ENCODE results near the gene NPC1L1. TPM values are rescaled to one million over a fixed set of nuclear protein-coding genes. Genes with fewer than 3 reads are reported as not detected.

The NPC1L1 gene
- total RNA-seq, 1 donor: not detected

DNA sequence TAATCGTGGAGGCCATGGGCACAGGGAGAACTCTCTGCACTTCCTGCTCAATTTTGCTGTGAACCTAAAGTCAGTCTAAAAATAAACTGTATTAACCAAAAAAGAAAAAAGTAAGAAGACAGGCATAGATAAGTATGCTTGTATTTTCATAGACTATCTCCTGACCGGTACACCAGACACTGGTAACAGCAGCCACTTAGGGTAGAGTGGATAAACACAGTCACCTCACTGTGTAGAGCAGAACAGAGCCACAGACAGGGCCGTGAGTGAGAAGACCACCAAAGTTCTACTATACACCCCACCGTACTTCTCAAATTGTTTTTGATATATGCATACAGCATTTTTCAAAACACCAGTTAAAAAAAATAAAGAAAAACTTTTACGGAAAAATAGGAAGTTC, 75.6 kb downstream of the NPC1L1 start:
- Histone ChIP-seq H3K4me1 (ENCODE audit: insufficient read depth, low read length) (peaks cover 62% of the 10 kb centered on the region), H3K9me3 (ENCODE audit: low read depth, low read length) (no peaks in the 10 kb centered on the region), H3K4me3 (ENCODE audit: insufficient read depth, low read length) (no peak overlapping the region), H3K36me3 (ENCODE audit: insufficient read depth, low read length) (no peaks in the 10 kb centered on the region), H3K4me2 (ENCODE audit: insufficient read depth, low read length) (no peak overlapping the region), H3K27ac (ENCODE audit: low read depth, low read length) (peak overlapping the region; percentile 70), H4K20me1 (ENCODE audit: insufficient read depth, low read length) (peaks cover 14% of the 10 kb centered on the region), H2AFZ (ENCODE audit: low read length) (no peak overlapping the region), H3K79me2 (ENCODE audit: insufficient read depth, low read length) (peaks cover 64% of the 10 kb centered on the region), H3K27me3 (ENCODE audit: insufficient read depth, low read length) (no peaks in the 10 kb centered on the region)
- TF ChIP-seq, protein P1, sequence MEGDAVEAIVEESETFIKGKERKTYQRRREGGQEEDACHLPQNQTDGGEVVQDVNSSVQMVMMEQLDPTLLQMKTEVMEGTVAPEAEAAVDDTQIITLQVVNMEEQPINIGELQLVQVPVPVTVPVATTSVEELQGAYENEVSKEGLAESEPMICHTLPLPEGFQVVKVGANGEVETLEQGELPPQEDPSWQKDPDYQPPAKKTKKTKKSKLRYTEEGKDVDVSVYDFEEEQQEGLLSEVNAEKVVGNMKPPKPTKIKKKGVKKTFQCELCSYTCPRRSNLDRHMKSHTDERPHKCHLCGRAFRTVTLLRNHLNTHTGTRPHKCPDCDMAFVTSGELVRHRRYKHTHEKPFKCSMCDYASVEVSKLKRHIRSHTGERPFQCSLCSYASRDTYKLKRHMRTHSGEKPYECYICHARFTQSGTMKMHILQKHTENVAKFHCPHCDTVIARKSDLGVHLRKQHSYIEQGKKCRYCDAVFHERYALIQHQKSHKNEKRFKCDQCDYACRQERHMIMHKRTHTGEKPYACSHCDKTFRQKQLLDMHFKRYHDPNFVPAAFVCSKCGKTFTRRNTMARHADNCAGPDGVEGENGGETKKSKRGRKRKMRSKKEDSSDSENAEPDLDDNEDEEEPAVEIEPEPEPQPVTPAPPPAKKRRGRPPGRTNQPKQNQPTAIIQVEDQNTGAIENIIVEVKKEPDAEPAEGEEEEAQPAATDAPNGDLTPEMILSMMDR (IDR thresholded peaks at IDR 0.05; ENCODE audit: extremely low read depth, low read depth, low read length): no peak
- DNase-seq (ENCODE audit: insufficient read length, low spot score, missing footprints): no peak

DNA sequence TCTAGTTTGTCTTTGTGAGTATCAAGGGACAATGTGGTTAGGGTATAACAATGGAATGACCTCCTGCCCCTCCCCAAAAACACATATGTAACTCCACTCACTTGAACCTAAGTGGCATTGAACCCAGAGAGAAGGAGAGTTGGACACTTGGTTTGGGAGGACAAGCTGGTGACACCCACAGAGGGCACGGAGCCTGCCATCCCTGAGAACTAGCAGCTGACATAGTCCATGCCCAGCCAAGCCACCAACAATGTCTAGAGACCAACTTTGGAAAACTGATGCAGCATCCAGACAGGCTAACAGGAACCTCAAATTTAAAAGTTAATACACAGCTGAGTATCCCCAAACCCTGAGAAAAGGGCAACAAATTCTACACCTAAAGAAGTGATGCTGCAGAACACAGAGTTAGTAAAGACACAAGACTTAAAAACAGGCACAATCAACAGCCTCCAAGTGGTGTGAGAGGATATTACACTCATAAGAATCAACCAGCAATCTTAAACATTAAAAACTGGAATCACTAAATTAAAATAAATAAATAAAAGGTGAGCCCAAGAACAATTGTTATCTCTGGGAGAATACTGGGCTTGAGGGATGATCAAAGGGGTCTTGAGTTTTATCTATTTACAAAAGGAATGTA, 77.8 kb downstream of the NPC1L1 start:
- no peak overlapping the region for H3K27ac ChIP-seq (ENCODE audit: low read depth, low read length)
- H3K79me2 ChIP-seq (ENCODE audit: insufficient read depth, low read length): peaks cover 66% of the 10 kb centered on the region
- H3K36me3 ChIP-seq (ENCODE audit: insufficient read depth, low read length): no peaks in the 10 kb centered on the region
- no peak overlapping the region for H3K4me2 ChIP-seq (ENCODE audit: insufficient read depth, low read length)
- H4K20me1 ChIP-seq (ENCODE audit: insufficient read depth, low read length): peaks cover 5% of the 10 kb centered on the region
- H3K4me1 ChIP-seq (ENCODE audit: insufficient read depth, low read length): peaks cover 42% of the 10 kb centered on the region
- no peaks in the 10 kb centered on the region for H3K27me3 ChIP-seq (ENCODE audit: insufficient read depth, low read length)
- no peaks in the 10 kb centered on the region for H3K9me3 ChIP-seq (ENCODE audit: low read depth, low read length)
- TF ChIP-seq, protein P1 (IDR thresholded peaks at IDR 0.05; ENCODE audit: extremely low read depth, low read depth, low read length): peak; percentile 48
- H3K4me3 ChIP-seq (ENCODE audit: insufficient read depth, low read length): no peak overlapping the region
- no peak for DNase-seq (ENCODE audit: insufficient read length, low spot score, missing footprints)
- no peak overlapping the region for H2AFZ ChIP-seq (ENCODE audit: low read length)

Small RNAs within 50 kb of the gene (small RNA-seq; reads per million reads assigned to genes)
- gene RNU6-1097P: not detected

Other genes with a start within 250 kb of the NPC1L1 start
- not detected in 2 replicates for gene CAMK2B, start 215.7 kb downstream of the NPC1L1 start, total RNA-seq
- gene NUDCD3, start 50.7 kb downstream of the NPC1L1 start, total RNA-seq: 44.2 and 54.3 TPM in 2 replicates
- 34.7 and 38.9 TPM in 2 replicates for gene DDX56, start 32.6 kb upstream of the NPC1L1 start, total RNA-seq
- 84.3 and 90.1 TPM in 2 replicates for gene TMED4, start 40.9 kb upstream of the NPC1L1 start, total RNA-seq
- 59.2 and 64.4 TPM in 2 replicates for gene OGDH, start 65.3 kb upstream of the NPC1L1 start, total RNA-seq
- 18.8 and 19.4 TPM in 2 replicates for gene ZMIZ2, start 207.5 kb upstream of the NPC1L1 start, total RNA-seq

Data from osteoblast (primary cell).